ENCODE measurements around the gene GPR39. TPM values are rescaled to one million over a fixed set of nuclear protein-coding genes. Genes with fewer than 3 reads are reported as not detected.
"Not testable (repeated sequence)": the region's sequence is repeated elsewhere in the genome, so short reads cannot be mapped to it uniquely, and the experiment has no call there.

The GPR39 gene
- polyA plus RNA-seq, 1 donor from 2014 or later: 1.1 TPM

- no peak overlapping the region for H3K4me2 ChIP-seq (ENCODE audit: low read length)
- no peaks in the 10 kb centered on the region for H3K79me2 ChIP-seq (replicated peaks; ENCODE audit: insufficient read depth, low read length)
- H3K9me2 ChIP-seq (ENCODE audit: insufficient read depth, low read length): no peaks in the 10 kb centered on the region
- H3F3A ChIP-seq (ENCODE audit: insufficient read depth, low read length, poor library complexity, severe bottlenecking): no peaks in the 10 kb centered on the region
- TF ChIP-seq EP300 (conservative IDR thresholded peaks at IDR 0.05; ENCODE audit: poor library complexity, severe bottlenecking): no peak
- H3K9ac ChIP-seq (ENCODE audit: low read length): no peak overlapping the region
- H3K27ac ChIP-seq (ENCODE audit: low read length): no peak overlapping the region
- no peak overlapping the region for H2AFZ ChIP-seq (ENCODE audit: low read depth, low read length)
- no peak overlapping the region for H3K4me3 ChIP-seq (ENCODE audit: low read length)
- no peaks in the 10 kb centered on the region for H3K36me3 ChIP-seq (ENCODE audit: insufficient read depth, low read length)
- H3K9me3 ChIP-seq (ENCODE audit: low read length): no peaks in the 10 kb centered on the region
- no peaks in the 10 kb centered on the region for H4K20me1 ChIP-seq (ENCODE audit: insufficient read depth)
- H3K27me3 ChIP-seq (ENCODE audit: insufficient read depth, low read depth, low read length): no peaks in the 10 kb centered on the region
Observed at GRCh38 chr2:132392221-132392620, 24.4 kb upstream of the GPR39 start.

- no peaks in the 10 kb centered on the region for H4K20me1 ChIP-seq (ENCODE audit: insufficient read depth)
- no peak overlapping the region for H3K9ac ChIP-seq (ENCODE audit: low read length)
- H3K9me2 ChIP-seq (ENCODE audit: insufficient read depth, low read length): no peaks in the 10 kb centered on the region
- no peak overlapping the region for H2AFZ ChIP-seq (ENCODE audit: low read depth, low read length)
- H3K36me3 ChIP-seq (ENCODE audit: insufficient read depth, low read length): no peaks in the 10 kb centered on the region
- no peak overlapping the region for H3K4me2 ChIP-seq (ENCODE audit: low read length)
- no peak overlapping the region for H3K4me3 ChIP-seq (ENCODE audit: low read length)
- TF ChIP-seq SMC3 (conservative IDR thresholded peaks at IDR 0.05; ENCODE audit: poor library complexity) (no peak), RAD21 (conservative IDR thresholded peaks at IDR 0.05) (no peak), MXI1 (conservative IDR thresholded peaks at IDR 0.05; ENCODE audit: poor library complexity, severe bottlenecking) (no peak), EP300 (conservative IDR thresholded peaks at IDR 0.05; ENCODE audit: poor library complexity, severe bottlenecking) (no peak), TAF1 (IDR thresholded peaks at IDR 0.05; ENCODE audit: low read depth) (no peak), EZH2 (IDR thresholded peaks at IDR 0.05; ENCODE audit: borderline replicate concordance, insufficient read depth, low read length, poor library complexity, severe bottlenecking) (no peak), POLR2AphosphoS5 (IDR thresholded peaks at IDR 0.05) (no peak)
- TF ChIP-seq, protein P1, sequence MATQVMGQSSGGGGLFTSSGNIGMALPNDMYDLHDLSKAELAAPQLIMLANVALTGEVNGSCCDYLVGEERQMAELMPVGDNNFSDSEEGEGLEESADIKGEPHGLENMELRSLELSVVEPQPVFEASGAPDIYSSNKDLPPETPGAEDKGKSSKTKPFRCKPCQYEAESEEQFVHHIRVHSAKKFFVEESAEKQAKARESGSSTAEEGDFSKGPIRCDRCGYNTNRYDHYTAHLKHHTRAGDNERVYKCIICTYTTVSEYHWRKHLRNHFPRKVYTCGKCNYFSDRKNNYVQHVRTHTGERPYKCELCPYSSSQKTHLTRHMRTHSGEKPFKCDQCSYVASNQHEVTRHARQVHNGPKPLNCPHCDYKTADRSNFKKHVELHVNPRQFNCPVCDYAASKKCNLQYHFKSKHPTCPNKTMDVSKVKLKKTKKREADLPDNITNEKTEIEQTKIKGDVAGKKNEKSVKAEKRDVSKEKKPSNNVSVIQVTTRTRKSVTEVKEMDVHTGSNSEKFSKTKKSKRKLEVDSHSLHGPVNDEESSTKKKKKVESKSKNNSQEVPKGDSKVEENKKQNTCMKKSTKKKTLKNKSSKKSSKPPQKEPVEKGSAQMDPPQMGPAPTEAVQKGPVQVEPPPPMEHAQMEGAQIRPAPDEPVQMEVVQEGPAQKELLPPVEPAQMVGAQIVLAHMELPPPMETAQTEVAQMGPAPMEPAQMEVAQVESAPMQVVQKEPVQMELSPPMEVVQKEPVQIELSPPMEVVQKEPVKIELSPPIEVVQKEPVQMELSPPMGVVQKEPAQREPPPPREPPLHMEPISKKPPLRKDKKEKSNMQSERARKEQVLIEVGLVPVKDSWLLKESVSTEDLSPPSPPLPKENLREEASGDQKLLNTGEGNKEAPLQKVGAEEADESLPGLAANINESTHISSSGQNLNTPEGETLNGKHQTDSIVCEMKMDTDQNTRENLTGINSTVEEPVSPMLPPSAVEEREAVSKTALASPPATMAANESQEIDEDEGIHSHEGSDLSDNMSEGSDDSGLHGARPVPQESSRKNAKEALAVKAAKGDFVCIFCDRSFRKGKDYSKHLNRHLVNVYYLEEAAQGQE (IDR thresholded peaks at IDR 0.05; ENCODE audit: borderline replicate concordance): no peak
- TF ChIP-seq, protein P2, sequence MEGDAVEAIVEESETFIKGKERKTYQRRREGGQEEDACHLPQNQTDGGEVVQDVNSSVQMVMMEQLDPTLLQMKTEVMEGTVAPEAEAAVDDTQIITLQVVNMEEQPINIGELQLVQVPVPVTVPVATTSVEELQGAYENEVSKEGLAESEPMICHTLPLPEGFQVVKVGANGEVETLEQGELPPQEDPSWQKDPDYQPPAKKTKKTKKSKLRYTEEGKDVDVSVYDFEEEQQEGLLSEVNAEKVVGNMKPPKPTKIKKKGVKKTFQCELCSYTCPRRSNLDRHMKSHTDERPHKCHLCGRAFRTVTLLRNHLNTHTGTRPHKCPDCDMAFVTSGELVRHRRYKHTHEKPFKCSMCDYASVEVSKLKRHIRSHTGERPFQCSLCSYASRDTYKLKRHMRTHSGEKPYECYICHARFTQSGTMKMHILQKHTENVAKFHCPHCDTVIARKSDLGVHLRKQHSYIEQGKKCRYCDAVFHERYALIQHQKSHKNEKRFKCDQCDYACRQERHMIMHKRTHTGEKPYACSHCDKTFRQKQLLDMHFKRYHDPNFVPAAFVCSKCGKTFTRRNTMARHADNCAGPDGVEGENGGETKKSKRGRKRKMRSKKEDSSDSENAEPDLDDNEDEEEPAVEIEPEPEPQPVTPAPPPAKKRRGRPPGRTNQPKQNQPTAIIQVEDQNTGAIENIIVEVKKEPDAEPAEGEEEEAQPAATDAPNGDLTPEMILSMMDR (IDR thresholded peaks at IDR 0.05; ENCODE audit: poor library complexity, severe bottlenecking): no peak
- no peaks in the 10 kb centered on the region for H3K79me2 ChIP-seq (replicated peaks; ENCODE audit: insufficient read depth, low read length)
- H3F3A ChIP-seq (ENCODE audit: insufficient read depth, low read length, poor library complexity, severe bottlenecking): no peaks in the 10 kb centered on the region
- no peaks in the 10 kb centered on the region for H3K27me3 ChIP-seq (ENCODE audit: insufficient read depth, low read depth, low read length)
- no peak overlapping the region for H3K27ac ChIP-seq (ENCODE audit: low read length)
- no peaks in the 10 kb centered on the region for H3K9me3 ChIP-seq (ENCODE audit: low read length)
Observed at GRCh38 chr2:132392879-132393278, 23.7 kb upstream of the GPR39 start.

DNA sequence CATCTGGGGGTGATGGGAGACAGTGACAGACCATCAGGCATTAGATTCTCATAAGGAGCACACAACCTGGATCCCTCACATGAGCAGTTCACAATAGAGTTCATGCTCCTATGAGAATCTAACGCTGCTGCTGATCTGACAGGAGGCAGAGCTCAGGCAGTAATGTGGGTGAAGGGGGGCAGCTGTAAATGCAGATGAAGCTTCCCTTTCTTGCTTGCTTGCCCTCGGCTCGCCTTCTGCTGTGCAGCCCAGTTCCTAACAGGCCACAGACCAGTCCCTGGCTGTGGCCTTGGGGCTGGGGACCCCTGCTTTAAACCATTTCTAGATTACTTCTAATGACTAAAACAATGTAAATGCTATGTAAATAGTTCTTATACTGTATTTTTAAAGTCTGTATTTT is 19.6 kb upstream of the GPR39 start:
- not testable (repeated sequence) for H3K9ac ChIP-seq (ENCODE audit: low read length); H3F3A ChIP-seq (ENCODE audit: insufficient read depth, low read length, poor library complexity, severe bottlenecking); H3K9me3 ChIP-seq (ENCODE audit: low read length); H3K36me3 ChIP-seq (ENCODE audit: insufficient read depth, low read length); H3K4me3 ChIP-seq (ENCODE audit: low read length); H3K4me2 ChIP-seq (ENCODE audit: low read length); H4K20me1 ChIP-seq (ENCODE audit: insufficient read depth); H2AFZ ChIP-seq (ENCODE audit: low read depth, low read length); H3K9me2 ChIP-seq (ENCODE audit: insufficient read depth, low read length); H3K79me2 ChIP-seq (replicated peaks; ENCODE audit: insufficient read depth, low read length); H3K27me3 ChIP-seq (ENCODE audit: insufficient read depth, low read depth, low read length); H3K27ac ChIP-seq (ENCODE audit: low read length)
